GM21825 (cell line): Measurements from ENCODE around the gene SRMS.
A peak's percentile ranks its signal among the peaks of the same experiment; 100 is the strongest.
"Not testable (repeated sequence)": the region's sequence is repeated elsewhere in the genome, so short reads cannot be mapped to it uniquely, and the experiment has no call there.

ENCODE experiments used
- ATAC-seq: cut with Tn5 transposase; IDR thresholded peaks from one replicate; pipeline ENCODE4 v1.9.1; 2021; ENCODE audit warnings: mild to moderate bottlenecking, moderate library complexity; ENCODE audit not compliant: unreplicated experiment

SRMS gene

DNA sequence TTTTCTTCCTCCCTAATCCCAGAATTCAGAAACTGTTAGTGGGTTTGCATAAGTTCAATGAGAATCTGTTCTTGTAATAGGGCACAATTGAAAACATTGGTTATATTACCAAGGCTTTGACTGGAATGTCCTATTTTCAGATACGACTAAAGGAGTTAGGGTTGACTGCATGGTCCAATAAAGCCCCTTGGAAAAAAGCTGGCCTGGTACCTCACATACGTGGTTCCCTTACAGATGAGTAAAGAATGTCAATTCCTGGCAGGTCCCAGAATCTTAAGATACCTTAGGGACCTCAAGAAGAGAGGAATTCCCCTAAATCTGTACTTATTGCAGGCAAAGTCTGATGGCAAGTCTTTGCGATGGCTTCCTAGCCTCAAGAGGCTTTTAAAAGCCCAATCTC, 22.4 kb downstream of the SRMS start:
- no peak for ATAC-seq

DNA sequence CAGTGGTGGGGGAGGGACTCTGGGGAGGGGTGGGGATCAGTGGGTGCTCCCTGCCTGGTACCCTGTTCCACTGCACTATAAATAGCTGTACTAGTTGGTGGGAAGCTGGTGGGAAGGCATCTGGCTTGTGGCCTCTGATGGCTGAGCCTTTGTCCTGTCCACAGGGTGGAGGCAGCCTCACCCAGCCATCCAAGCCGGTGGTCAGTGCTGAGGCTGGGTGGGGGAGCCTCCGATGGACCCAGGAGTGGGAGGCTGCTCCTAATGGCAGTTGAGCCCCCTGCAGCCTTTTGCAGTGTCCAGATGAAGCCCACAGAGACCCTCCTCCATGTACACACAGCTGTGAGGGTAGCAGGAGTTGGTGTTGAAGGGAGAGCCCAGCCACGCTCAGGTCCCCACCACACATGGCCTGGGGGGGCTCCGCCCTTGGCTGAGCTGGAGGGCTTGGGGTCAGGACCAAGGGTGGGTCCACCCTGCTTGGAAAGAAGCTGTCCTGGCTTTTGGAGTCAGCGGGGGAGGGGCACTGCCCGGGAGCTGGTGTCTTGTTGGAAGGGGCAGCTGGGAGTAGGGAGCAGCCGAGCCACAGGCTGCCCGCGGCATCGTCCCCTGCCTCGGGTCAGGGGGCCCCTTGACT, 24.5 kb downstream of the SRMS start:
- ATAC-seq = no peak

DNA sequence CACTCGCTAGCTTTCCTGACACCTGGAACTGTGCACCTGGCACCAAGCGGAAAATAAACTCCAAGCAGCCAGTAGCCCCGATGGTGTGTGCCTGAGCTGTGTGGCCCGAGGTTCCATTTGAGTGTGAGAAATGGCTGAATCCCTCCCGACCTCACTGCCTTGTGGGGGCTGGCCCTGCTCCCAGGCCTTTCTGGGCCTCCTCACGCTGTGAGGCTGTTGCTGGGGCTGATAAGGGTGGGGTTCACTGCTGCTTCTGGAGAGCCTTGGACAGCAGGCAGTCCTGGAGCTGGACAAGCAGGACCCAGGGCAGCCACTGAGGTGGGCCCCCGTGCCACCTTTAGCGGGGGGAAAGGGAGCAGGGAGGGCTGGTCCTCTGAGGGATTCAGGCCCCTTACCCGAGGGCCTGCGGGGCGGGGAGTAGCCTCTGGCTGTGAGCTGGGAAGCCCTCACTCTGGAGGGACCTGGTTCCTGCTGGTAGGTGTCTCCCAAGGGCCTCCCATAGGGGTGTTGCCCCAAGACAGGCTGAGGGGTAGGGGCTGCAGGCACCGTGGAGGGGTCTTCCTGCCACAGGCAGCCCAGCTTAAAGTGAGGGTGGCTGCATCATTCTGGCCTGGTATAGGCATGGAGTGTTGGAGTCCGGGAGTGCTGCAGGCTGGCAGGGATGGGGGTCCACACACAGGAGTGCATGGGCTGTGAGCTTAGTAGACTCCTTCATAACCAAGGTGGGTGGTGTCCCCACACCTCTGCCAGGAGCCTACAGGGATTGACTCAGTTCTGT, 25.3 kb downstream of the SRMS start:
- ATAC-seq = no peak

DNA sequence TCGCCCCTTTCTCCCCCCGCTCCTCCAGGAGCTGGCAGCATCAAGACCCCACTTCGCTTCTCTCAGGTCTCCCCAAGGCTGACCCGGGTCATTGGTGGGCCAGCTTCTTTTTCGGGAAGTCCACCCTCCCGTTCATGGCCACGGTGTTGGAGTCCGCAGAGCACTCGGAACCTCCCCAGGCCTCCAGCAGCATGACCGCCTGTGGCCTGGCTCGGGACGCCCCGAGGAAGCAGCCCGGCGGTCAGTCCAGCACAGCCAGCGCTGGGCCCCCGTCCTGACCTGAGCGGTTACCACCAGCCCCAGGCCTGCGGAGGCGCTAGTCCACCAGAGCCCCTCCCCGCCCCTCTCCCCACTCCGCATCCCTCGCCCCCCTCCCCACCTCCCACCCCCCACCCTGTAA, 25.9 kb downstream of the SRMS start:
- no peak for ATAC-seq

DNA sequence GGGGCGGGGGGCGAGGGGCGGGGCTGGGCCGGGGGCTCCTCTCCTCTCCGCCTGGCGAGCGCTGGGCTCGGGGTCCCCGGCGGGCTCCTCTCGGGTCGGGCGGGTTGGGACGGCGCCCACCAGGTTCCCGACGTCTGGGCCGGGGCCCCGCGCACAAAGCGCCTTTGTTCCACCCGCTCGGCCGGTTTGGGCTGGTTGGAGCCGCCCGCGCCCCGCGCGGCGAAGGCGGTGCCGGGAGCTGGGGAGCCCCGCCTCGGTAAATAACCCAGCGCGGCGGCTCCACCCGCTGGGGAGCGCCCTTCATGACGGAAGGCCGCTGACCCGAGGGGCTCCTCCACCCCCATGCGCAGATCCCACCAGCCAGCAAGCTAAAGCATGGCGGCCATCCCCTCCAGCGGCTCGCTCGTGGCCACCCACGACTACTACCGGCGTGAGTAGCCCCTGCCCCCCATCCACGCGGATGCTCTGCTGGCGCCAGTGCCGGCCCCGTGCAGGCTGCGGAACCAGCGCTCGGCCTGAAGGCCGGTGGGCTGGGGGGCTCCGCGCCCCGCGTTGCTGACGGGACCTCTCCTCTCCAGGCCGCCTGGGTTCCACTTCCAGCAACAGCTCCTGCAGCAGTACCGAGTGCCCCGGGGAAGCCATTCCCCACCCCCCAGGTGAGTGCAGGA, 26.5 kb downstream of the SRMS start:
- ATAC-seq = peak; percentile 26

DNA sequence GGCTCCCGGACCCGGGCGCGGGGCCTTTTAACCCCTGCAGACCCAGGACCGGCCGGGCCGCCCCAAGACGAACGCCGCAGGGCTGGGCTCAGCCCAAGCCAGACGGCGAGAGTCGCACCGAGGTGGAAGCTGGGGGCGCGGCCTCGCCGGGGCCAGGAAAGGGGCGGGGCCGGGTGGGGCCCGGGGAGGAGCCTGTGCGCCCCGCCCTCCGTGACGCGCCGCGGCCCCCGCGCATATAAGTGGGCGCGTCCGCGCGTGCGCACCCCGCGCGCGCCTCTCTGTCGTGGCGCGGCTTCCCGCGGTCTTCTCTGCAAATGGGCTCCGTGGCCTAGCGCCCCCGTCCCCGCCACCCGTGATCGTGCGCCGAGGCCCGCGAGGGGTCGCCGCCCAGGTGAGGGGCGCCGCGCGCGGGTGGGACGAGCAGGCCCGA, 27.0 kb downstream of the SRMS start, which contains the start of gene PPDPF:
TSS of gene PPDPF (plus strand) at position 262 of the 430 bp plus-strand sequence. CDS start 544 bp downstream, outside the sequence.
- peak; percentile 51 for ATAC-seq

DNA sequence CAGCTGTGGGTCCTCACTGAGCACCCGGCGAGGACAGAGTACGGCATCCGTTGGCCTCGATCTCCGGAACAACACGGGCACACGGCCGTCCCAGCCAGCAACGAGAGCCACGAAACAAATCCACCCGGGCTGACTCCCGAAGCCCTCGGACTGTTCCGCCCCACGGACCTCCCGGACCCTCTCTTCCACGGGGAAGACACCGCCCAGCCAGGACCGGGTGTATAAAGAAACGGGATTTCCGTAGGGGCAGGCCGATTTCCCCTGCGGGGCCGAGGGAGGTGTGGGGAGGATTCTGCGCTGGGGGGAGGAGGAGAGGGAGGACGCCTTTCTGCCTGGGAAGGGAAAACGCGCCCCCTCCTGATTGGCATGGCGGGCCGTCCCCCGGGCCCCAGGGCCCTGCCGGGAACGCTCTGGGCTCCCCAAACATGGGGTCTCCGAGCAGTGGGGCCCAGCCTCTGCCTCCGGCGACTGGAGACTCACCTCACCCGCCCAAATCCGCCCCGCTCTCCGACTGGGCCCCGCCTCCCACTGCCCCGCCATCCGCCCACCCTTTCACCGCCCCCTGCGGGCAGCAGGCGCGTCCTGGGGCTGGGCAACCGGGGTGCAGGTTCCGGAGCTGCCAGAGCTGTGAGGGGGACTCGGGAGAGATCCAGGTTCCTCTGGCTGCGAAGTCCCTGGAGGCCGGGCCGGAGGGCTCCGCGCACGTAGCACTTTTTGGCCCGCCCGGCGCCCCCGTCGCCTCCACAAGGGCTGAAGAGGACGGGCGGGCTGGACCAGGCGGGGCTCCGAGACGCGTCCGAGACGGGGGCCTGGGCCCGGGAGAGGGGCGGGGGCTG, 27.7 kb downstream of the SRMS start:
- peak; percentile 42 for ATAC-seq

DNA sequence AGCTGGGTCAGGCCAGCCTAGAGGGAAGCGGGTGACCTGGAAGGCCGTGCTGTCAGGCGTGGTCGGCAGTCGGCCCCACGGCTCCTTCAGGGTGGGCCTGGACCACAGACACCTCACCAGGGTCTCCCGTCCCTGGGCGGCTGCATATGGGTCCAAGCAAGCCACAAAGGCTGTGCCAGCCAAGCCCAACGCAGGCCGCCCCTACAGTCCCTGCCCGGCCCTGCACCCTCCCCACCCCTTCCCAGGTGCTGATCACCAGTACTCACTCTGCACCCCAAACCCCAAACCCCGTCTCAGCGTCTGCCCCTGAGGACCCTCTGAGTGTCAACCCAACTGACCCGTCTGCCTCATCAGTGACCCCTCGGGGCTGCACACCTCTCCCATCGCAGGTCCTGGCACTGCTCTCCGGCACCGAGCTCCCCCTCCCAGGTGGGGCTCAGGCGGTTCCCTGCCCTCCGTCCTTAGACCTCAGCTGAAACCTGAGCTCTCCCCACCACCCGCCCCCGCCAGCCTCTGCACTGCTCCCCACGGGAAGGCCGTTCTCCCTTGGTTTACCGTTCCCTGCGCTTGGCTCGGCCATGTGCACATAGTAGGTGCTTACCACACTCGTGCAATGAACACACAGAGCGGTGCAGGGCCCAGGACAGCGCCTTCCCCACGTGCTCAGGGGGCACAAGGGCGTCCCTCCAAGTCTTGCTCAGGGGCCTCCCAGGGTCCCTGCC, 28.4 kb downstream of the SRMS start:
- ATAC-seq = no peak

DNA sequence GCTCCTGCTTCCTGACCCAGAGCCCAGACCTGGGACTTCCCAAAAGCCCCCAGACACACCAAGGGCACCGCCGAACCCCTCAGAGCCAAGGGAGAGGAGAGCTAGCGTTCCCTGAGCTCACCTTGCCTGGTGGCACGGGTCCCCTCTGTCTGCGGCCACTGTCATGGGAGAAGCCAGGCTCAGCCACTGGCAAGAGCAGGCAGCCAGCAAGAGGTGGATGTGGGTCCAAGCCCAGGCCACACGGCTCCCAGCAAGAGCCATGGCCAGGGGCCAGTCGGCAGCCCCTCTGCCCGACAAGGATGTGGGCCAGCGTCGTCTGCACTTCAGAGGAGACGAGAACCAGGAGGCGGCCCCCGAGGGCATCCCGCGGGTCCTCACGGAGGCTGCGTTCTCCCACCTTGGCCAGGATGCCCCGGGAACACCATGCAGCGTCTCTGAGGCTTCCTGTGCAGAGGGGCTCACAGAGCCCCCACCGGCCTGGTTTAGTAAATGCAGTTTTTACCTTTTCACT, 29.1 kb downstream of the SRMS start:
- no peak for ATAC-seq

DNA sequence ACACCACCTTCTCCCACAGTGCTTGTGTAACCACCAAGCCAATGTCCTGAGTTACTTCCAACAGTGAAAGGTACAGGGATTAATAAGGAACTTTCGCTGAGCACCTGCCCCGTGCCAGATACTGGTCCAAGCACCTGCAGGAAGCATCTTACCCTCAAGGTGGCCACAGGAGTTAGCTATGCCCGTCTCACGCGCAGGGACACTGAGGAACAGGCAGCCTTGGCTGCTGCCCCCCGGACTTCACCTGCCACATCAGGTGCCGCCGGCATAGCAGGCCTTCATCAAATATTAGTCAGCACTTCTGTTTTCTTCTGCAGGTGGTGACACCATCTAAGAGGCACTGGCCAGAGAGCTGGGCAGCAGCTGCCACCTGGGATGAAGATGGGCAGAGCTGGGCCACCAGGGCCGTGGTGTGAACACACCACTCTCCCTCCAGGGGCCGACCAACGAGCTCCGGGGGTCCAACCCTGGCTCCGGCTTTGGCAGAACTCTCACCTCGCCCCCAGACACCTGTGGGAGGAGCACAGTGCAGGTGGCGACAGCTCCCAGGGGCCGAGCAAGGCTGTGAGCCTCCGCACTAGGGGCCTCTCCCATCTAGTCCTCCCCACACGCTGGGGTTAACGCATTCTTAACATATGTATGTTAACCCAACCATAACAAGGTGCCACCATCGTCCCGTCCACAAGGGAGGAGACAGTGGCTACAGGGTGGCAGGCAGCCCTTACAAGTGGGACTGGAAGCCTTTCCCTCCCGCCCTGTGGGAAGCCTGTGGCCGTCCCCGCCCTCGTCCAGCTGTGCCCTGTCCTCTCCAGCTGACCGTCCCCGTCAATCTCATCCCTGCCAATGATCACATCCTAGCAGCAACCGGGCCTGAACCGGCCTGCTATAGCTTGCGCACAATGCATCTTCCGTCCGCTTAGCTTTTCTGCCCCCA, 29.9 kb downstream of the SRMS start:
- no peak for ATAC-seq

DNA sequence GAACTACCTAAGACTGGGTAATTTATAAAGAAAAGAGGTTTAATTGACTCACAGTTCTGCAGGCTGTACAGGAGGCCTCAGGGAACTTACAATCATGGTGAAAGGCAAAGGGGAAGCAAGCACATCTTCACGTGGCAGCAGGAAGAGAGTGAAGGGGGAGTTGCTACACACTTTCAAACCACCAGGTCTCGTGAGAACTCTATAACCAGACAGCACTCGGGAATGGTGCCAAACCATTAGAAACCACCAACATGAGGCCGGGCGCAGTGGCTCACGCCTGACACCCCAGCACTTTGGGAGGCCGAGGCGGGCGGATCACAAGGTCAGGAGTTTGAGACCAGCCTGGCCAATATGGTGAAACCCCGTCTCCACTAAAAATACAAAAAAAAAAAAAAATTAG, 33.0 kb downstream of the SRMS start:
- ATAC-seq = not testable (repeated sequence)

DNA sequence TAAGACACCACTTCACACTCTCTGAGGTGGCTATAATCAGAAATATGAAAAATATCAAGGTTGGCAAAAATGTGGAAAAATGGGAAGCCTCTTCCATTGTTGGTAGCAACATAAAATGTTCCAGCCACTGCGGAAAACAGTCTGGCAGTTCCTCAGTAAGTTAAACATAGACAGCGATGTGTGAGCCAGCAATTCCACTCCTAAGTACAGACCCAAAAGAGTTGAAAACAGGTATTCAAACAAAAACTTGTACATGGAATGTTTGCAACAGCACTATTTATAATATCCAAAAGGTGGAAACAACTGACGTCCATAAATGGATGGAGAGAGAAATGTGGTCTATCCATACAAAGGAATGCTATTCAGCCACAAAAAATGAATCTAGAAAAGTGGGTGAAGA, 34.3 kb downstream of the SRMS start:
- ATAC-seq = no peak

DNA sequence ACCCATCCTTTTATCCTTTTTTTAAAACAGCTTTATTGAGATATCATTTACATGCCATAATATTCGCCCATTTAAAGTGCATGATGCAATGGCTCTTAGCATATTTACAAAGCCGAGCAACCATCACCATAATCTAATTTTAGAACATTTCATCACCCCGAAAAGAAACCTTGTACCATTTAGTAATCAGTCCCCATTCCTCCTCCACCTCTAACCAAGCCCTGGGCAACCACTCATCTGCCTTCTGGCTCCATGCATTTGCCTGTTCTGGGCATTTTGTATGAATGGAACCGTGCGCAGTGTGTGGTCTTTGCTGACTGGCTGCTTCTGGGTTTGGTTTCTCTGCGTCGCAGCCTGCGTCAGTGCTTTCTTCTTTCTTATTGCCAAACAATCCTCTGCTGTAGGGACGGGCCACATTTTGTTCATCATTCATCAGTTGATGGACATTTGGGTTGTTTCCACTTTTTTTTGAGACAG, 38.4 kb downstream of the SRMS start:
- no peak for ATAC-seq

DNA sequence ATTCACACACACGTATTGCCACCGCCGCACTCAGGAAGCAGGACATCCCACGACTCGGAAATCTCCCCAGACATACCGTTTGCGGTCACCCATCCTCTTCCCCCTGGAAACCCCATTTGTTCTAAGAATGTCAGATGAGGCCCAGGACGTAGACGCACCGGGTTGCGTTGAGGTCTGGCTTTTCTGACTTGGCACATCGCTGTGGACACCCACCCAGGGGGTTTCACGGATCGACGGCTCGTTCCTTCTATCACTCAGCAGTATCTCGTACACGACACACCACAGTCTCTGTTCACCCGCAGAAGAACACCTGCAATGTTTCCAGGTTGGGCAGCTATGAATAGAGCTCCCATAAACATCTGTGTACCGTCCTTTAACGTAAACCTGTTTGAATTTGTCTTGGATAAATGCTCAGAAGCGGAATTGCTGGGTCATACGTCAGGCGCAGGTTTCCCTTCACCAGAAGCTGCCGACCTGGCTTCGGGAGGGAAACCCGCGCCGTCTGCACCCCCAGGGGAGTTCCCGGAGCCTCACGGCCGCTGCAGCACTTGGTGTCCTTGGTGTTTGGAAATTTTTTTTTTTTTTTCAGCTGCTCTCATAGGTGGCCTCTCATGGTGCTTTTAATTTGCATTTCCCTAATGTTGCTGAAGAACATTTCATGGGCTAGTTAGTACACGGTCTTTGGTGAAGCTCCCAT, 39.3 kb downstream of the SRMS start:
- ATAC-seq = no peak

DNA sequence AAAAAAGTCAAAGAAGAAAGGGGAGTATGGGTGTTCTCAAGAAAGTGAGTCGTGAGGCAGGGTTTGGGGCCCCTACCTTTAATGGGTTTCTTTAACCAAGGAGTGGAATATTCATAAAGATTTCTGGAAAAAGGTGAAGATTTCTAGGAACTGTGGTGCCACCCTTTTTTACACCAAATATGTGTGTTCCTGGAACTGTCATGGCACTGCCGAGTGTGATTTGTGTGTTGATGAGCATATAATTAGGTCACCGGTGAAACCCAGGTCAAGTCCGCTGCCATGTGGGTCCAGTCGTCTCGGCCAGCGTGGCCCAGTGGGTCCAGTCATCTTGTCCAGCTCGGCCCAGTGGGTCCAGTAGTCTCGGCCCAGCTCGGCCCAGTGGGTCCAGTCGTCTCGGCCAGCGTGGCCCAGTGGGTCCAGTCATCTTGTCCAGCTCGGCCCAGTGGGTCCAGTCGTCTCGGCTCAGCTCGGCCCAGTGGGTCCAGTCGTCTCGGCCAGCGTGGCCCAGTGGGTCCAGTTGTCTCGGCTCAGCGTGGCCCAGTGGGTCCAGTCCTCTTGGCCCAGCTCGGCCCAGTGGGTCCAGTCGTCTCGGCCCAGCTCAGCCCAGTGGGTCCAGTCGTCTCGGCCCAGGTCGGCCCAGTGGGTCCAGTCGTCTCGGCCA, 40.3 kb downstream of the SRMS start:
- no peak for ATAC-seq

DNA sequence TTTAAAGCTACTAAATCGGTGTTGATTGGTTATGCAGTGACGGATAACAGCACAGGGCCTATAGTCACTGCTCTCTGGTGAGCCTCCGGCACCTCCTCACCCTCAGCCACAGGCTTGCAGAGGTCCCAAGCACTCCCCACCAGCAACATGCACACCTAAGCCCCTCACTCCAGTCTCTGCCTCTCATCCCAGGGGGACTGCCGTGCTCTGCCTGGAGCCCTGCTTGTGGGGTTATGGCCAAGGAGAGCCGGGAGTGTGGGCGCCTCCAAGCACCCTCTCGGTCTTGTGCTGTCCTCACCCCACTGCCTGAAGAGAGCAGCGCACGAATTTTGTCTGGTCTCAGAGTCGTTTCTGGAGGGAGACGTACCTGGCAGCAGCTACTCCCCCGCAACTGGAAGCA, 41.8 kb downstream of the SRMS start:
- no peak for ATAC-seq

DNA sequence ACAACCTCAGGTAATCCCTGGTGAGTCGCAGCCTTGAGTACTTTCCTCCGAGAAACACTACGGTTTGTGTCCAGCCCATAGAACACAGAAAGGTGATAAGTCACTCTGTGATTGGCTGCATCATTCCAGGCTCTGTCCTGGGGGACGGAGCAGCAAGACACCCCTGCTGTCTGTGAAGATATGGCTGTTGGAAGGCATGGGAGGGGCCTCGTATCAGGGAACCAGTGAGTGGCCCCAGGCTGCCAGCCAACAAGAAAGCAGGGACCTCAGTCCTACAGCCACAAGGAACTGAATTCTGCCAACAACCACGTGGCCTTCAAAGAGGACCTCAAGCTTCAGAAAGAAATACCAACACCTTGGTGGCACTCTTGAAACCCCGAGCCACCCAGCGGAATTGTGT, 42.3 kb downstream of the SRMS start:
- ATAC-seq = no peak

DNA sequence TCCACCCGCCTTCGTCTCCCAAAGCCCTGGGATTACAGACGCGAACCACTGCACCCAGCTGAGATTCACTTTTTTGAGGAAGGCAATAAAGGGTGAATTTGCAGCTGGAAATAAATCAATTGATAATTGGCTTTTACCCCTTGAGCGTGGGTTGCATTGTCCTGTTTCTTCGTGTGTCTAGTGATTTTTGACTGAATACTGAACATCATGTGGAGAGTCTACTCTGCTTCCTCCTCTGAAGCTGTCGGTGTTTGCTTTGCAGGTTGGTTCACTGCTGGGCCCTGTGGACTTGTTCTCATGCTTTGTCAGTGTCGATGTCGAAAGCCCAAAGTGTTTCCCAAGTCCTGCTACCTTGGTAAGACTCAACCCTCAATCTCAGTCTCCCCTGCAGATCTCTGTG, 42.9 kb downstream of the SRMS start:
- ATAC-seq = no peak
